ENCODE measurements around the gene TRPM7.

DNA sequence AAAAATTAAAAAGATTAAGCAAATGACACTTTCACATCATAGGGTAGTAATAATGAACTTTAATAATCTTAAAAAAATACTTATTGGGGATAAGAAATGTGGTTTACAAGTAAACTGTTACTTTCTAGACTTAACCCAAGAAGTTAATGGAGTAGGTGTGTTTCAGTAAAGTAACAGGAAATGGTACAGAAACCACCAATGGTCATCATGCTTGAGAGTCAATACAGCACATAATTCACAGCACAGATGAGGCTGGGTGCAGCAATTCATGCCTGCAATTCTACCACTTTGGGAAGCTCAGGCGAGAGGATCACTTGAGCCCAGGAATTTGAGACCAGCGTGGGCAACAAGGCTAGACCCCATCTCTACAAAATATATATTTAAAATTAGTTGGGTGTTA, 128.6 kb downstream of the TRPM7 start:
- TF ChIP-seq, protein P1, sequence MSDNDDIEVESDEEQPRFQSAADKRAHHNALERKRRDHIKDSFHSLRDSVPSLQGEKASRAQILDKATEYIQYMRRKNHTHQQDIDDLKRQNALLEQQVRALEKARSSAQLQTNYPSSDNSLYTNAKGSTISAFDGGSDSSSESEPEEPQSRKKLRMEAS (IDR thresholded peaks at IDR 0.05): no peak
- TF ChIP-seq, protein P2, sequence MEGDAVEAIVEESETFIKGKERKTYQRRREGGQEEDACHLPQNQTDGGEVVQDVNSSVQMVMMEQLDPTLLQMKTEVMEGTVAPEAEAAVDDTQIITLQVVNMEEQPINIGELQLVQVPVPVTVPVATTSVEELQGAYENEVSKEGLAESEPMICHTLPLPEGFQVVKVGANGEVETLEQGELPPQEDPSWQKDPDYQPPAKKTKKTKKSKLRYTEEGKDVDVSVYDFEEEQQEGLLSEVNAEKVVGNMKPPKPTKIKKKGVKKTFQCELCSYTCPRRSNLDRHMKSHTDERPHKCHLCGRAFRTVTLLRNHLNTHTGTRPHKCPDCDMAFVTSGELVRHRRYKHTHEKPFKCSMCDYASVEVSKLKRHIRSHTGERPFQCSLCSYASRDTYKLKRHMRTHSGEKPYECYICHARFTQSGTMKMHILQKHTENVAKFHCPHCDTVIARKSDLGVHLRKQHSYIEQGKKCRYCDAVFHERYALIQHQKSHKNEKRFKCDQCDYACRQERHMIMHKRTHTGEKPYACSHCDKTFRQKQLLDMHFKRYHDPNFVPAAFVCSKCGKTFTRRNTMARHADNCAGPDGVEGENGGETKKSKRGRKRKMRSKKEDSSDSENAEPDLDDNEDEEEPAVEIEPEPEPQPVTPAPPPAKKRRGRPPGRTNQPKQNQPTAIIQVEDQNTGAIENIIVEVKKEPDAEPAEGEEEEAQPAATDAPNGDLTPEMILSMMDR (IDR thresholded peaks at IDR 0.05; ENCODE audit: low read depth, low read length, missing input control): no peak
- TF ChIP-seq ZBTB33 (IDR thresholded peaks at IDR 0.05): no peak
- no peak for TF ChIP-seq GABPA (IDR thresholded peaks at IDR 0.05 in 1 of 2, conservative IDR thresholded peaks at IDR 0.05 in 1 of 2)
- no peak for TF ChIP-seq YY1 (IDR thresholded peaks at IDR 0.05)
- no peak for TF ChIP-seq RAD21 (IDR thresholded peaks at IDR 0.05)
- no peak for TF ChIP-seq EGR1 (IDR thresholded peaks at IDR 0.05; ENCODE audit: low read depth in 2 of 2)

Data from liver (tissue), 3 donors.